Esophagus squamous epithelium (tissue), 5 donors: Measurements from ENCODE around the gene DGUOK. TPM values are rescaled to one million over a fixed set of nuclear protein-coding genes. Genes with fewer than 3 reads are reported as not detected.
A peak's percentile ranks its signal among the peaks of the same experiment; 100 is the strongest.

Source experiments
- DNase-seq: peaks from one replicate; lab custom pipeline; 2025; lab: John Stamatoyannopoulos, UW
- H3K27ac ChIP-seq, 4 donors: fragments of 200-600 bp; sonication (generic); one replicate each; pipeline ENCODE4 v1.5.1; 2016 to 2019; ENCODE audit warnings: mild to moderate bottlenecking in 1 of 4
- H3K27me3 ChIP-seq, 4 donors: fragments of 200-600 bp; sonication (generic); 1 replicate in 3 of 4; 2 replicates in 1 of 4; pipeline versions ENCODE4 v1.5.1 to v1.6.0; 2017 to 2021; ENCODE audit warnings: antibody characterized with exemption in 1 of 4
- H3K36me3 ChIP-seq, 3 donors: fragments of 200-600 bp; sonication (generic); one replicate each; pipeline ENCODE4 v1.5.1; 2016 to 2019
- H3K4me1 ChIP-seq, 3 donors: fragments of 200-600 bp; sonication (generic); one replicate each; pipeline ENCODE4 v1.5.1; 2017 to 2019
- H3K4me3 ChIP-seq, 4 donors: fragments of 200-600 bp; sonication (generic); 1 replicate in 3 of 4; 2 replicates in 1 of 4; pipeline ENCODE4 v1.5.1; 2016 to 2019; ENCODE audit warnings: mild to moderate bottlenecking in 2 of 4, moderate library complexity in 1 of 4
- H3K9me3 ChIP-seq, 3 donors: fragments of 200-600 bp; sonication (generic); one replicate each; pipeline ENCODE4 v1.5.1; 2016 to 2019
- CTCF ChIP-seq, 6 experiments: fragments of 450-650 bp in 4 of 6; fragments of 200-600 bp in 2 of 6; sonication (generic) in 2 of 6; IDR thresholded peaks; one replicate each; pipeline ENCODE4 v1.5.1; 2016 to 2019; ENCODE audit warnings: antibody characterized with exemption in 6 of 6, mild to moderate bottlenecking in 4 of 6, moderate library complexity in 4 of 6
- POLR2A ChIP-seq, 4 donors: fragments of 450-650 bp; IDR thresholded peaks; one replicate each; pipeline ENCODE4 v1.6.1; 2017; ENCODE audit warnings: antibody characterized with exemption in 4 of 4, mild to moderate bottlenecking in 4 of 4, moderate library complexity in 3 of 4
- WGBS, 2 donors: methylation state at CpG; one replicate each; pipeline ENCODE4 v1.1.5; 2018; 5-methylcytosine and 5-hydroxymethylcytosine counted together
- intact Hi-C: fragments of 100-400 bp; cut with DNase I; formaldehyde crosslinking; loops from one replicate; pipeline ENCODE4 v1.15.0; 2022
- total RNA-seq, 4 donors: library from RNA; depleted of rRNA; stranded (reverse); fragments of >200 nt; gene quantifications; one replicate each; pipeline ENCODE4 v1.1.0, GENCODE V29; 2016
- donor health status: DM: yes; HTN: yes; CAD: no.

The DGUOK gene
- total RNA-seq, 4 donors from 2014 or later, result 23.5 to 53.4 (median 40.2) TPM

GRCh38 chr2:73908689-73909652 is 17.7 kb upstream of the DGUOK start:
- Histone ChIP-seq H3K4me1 (peaks cover 0 to 16% (median 3%) of the 10 kb centered on the region in 3 donors), H3K36me3 (no peaks in the 10 kb centered on the region), H3K4me3 (no peak overlapping the region), H3K27me3 (no peaks in the 10 kb centered on the region), H3K27ac (peak overlapping the region in 3 of 4 donors; percentile 20 to 47 (median 44)), H3K9me3 (no peaks in the 10 kb centered on the region)
- TF ChIP-seq POLR2A (IDR thresholded peaks at IDR 0.05) (no peak), CTCF (IDR thresholded peaks at IDR 0.05) (no peak)
- 56 to 62% methylated on average over 9 to 10 of the region's 10 CpGs for WGBS, 2 donors
- intact Hi-C loops, result no loop called here
- no peak for DNase-seq

GRCh38 chr2:73910873-73911547 is 15.7 kb upstream of the DGUOK start:
- WGBS, 2 donors, result 62 to 70% methylated on average over 6 of the region's 6 CpGs
- no peak for TF ChIP-seq POLR2A (IDR thresholded peaks at IDR 0.05)
- no peak for TF ChIP-seq CTCF (IDR thresholded peaks at IDR 0.05)
- intact Hi-C loops, result no loop called here

GRCh38 chr2:73911548-73912208 is 15.0 kb upstream of the DGUOK start:
- TF ChIP-seq POLR2A (IDR thresholded peaks at IDR 0.05), result no peak
- peak overlapping the region in 1 of 4 donors; percentile 26 for H3K27ac ChIP-seq
- no peaks in the 10 kb centered on the region for H3K27me3 ChIP-seq
- peaks cover 0 to 16% (median 3%) of the 10 kb centered on the region in 3 donors for H3K4me1 ChIP-seq
- WGBS, 2 donors, result 78 to 80% methylated on average over 8 of the region's 8 CpGs
- H3K4me3 ChIP-seq, result no peak overlapping the region
- no peaks in the 10 kb centered on the region for H3K9me3 ChIP-seq
- intact Hi-C loops, result no loop called here
- no peak for DNase-seq
- H3K36me3 ChIP-seq, result no peaks in the 10 kb centered on the region

More at GRCh38 chr2:73910873-73911547, 15.7 kb upstream of the DGUOK start:
- Histone ChIP-seq H3K9me3 (no peaks in the 10 kb centered on the region), H3K27me3 (no peaks in the 10 kb centered on the region), H3K27ac (peak overlapping the region in 1 of 4 donors; percentile 26), H3K4me1 (peaks cover 0 to 16% (median 3%) of the 10 kb centered on the region in 3 donors), H3K4me3 (no peak overlapping the region), H3K36me3 (no peaks in the 10 kb centered on the region)
- no peak for DNase-seq

GRCh38 chr2:73913414-73914054 is 13.1 kb upstream of the DGUOK start:
- H3K27me3 ChIP-seq, result no peaks in the 10 kb centered on the region
- no peaks in the 10 kb centered on the region for H3K36me3 ChIP-seq
- peaks cover 0 to 8% (median 0%) of the 10 kb centered on the region in 3 donors for H3K4me1 ChIP-seq
- peak overlapping the region in 1 of 4 donors; percentile 2 for H3K27ac ChIP-seq
- no peaks in the 10 kb centered on the region for H3K9me3 ChIP-seq
- TF ChIP-seq POLR2A (IDR thresholded peaks at IDR 0.05), result no peak
- TF ChIP-seq CTCF (IDR thresholded peaks at IDR 0.05), result no peak
- H3K4me3 ChIP-seq, result no peak overlapping the region
- 89 to 92% methylated on average over 6 to 8 of the region's 8 CpGs for WGBS, 2 donors
- DNase-seq, result no peak
- intact Hi-C loops, result no loop called here

- Histone ChIP-seq H3K36me3 (no peaks in the 10 kb centered on the region), H3K4me1 (no peaks in the 10 kb centered on the region), H3K27ac (peak overlapping the region in 1 of 4 donors; percentile 4), H3K9me3 (no peaks in the 10 kb centered on the region), H3K27me3 (no peaks in the 10 kb centered on the region), H3K4me3 (no peak overlapping the region)
- no peak for TF ChIP-seq POLR2A (IDR thresholded peaks at IDR 0.05)
- no peak for TF ChIP-seq CTCF (IDR thresholded peaks at IDR 0.05)
- intact Hi-C loops, result no loop called here
- 78 to 83% methylated on average over 4 of the region's 4 CpGs for WGBS, 2 donors
- DNase-seq, result no peak
These were observed 12.0 kb upstream of the DGUOK start for GRCh38 chr2:73914667-73915066.
